PFSK-1 (cell line): ENCODE data around the gene NCOA3.

Experiments
- POLR2AphosphoS5 ChIP-seq: IDR thresholded peaks from 2 replicates; pipeline ENCODE4 v1.6.1; 2012; ENCODE audit warnings: low read depth, mild to moderate bottlenecking, control low read depth, low read length, moderate library complexity
- REST ChIP-seq, 2 experiments: IDR thresholded peaks; 2 replicates each; pipeline versions ENCODE4 v1.6.1 to v1.8.0; 2011 to 2012; ENCODE audit warnings: low read depth in 2 of 2, low read length in 2 of 2, control low read depth in 1 of 2, inconsistent platforms in 1 of 2, mild to moderate bottlenecking in 1 of 2, moderate library complexity in 1 of 2; ENCODE audit not compliant: insufficient read depth in 1 of 2
- SIN3A ChIP-seq: IDR thresholded peaks from 2 replicates; pipeline ENCODE4 v1.6.1; 2012; ENCODE audit warnings: mild to moderate bottlenecking, low read length, moderate library complexity, borderline replicate concordance; ENCODE audit not compliant: insufficient read depth
- TAF1 ChIP-seq: IDR thresholded peaks from 2 replicates; pipeline ENCODE4 v1.6.1; 2012; ENCODE audit warnings: low read length, control low read depth, borderline replicate concordance; ENCODE audit not compliant: insufficient read depth

- TF ChIP-seq POLR2AphosphoS5 (no peak), TAF1 (no peak), SIN3A (no peak), REST (IDR thresholded peaks at IDR 0.05; ENCODE audit: insufficient read depth in 1 of 2, low read depth in 2 of 2, low read length in 2 of 2) (no peak)
Observed at GRCh38 chr20:47585087-47585747, 83.5 kb downstream of the NCOA3 start.
